Stimulated activated effector memory CD8-positive, alpha-beta T cell treated with anti-CD3 and anti-CD28 coated beads, Interleukin-12 subunit alpha, Interleukin-12 subunit beta, amount 100 ng/mL, for 72 hours (primary cell): Measurements from ENCODE around the gene KNG1.
"Not testable (repeated sequence)": the region's sequence is repeated elsewhere in the genome, so short reads cannot be mapped to it uniquely, and the experiment has no call there.

Experiments
- ATAC-seq: fragments of 150-1000 bp; cut with Tn5 transposase; 2 replicates; pipeline ENCODE4 v1.10.0; 2021
- DNase-seq, 2 donors: peaks; one replicate each; pipeline ENCODE4 v3.0.0; 2021 to 2022; ENCODE audit warnings: low spot score in 2 of 2
- H3K27ac Mint-ChIP-seq: one replicate; pipeline ENCODE4 v1.8.0; 2022; ENCODE audit warnings: mild to moderate bottlenecking, mixed read lengths
- H3K36me3 Mint-ChIP-seq: one replicate; pipeline ENCODE4 v1.8.0; 2022; ENCODE audit warnings: mild to moderate bottlenecking, mixed read lengths
- H3K4me1 Mint-ChIP-seq: one replicate; pipeline ENCODE4 v1.8.0; 2022; ENCODE audit warnings: mixed read lengths
- H3K4me3 Mint-ChIP-seq: one replicate; pipeline ENCODE4 v1.8.0; 2022; ENCODE audit warnings: mild to moderate bottlenecking, mixed read lengths
- H3K9me3 Mint-ChIP-seq: one replicate; pipeline ENCODE4 v1.8.0; 2022; ENCODE audit warnings: mixed read lengths

KNG1 gene

DNA sequence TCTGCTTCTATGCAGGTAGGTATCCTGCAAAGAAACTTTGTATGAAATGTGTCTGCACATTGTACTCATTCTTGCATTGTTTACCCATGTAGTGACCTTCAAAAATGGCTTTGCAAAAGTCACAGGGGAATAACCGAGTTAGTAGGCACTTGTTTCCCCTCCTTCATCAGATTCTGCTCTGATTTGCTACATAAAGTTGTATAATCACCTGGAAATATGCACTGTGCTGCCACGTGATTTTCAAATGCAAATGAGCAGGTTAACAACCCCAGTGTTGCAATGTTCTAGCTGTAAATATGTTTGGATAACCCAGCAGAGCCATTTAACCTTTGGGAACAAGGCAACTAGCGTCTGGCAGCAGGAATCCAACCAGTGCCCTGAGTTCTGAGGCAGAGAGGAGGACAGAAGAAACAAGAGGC, at the start of gene KNG1:
TSS of gene KNG1 (plus strand) at position 321 of the 419 bp plus-strand sequence. CDS start 184 bp downstream, outside the sequence.
- H3K4me3 Mint-ChIP-seq: no peak within 1 kb of the TSS
- no peak within 1 kb of the TSS for H3K27ac Mint-ChIP-seq
- no peaks in the 10 kb centered on the region for H3K4me1 Mint-ChIP-seq
- no peak for ATAC-seq
- H3K36me3 Mint-ChIP-seq: no peaks in the 10 kb centered on the region
- no peak for DNase-seq
- H3K9me3 Mint-ChIP-seq: no peaks in the 10 kb centered on the region

DNA sequence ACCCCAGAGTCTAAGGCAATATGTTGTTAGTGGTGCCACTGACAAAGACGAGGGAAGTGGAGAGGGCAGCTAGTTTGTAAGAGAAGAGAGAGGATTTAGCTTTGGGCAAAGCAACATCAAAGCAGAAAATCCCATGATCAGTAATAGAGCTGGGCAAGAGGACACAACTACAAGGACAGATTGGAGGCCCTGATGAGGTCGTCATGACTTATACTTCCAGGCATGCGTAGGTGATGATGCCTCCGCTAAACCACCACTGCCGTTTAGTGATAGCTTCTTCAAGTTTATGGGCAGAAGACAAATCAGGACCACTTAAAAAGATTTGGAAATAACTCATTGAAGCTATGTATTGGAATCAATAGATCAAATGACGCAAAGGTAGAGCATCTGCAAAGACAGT, 48.7 kb upstream of the KNG1 start:
- Mint-ChIP-seq H3K27ac (no peak overlapping the region), H3K4me3 (no peak overlapping the region), H3K9me3 (no peaks in the 10 kb centered on the region), H3K36me3 (no peaks in the 10 kb centered on the region), H3K4me1 (peaks cover 13% of the 10 kb centered on the region)
- DNase-seq (no peak), ATAC-seq (peak; percentile 43)

DNA sequence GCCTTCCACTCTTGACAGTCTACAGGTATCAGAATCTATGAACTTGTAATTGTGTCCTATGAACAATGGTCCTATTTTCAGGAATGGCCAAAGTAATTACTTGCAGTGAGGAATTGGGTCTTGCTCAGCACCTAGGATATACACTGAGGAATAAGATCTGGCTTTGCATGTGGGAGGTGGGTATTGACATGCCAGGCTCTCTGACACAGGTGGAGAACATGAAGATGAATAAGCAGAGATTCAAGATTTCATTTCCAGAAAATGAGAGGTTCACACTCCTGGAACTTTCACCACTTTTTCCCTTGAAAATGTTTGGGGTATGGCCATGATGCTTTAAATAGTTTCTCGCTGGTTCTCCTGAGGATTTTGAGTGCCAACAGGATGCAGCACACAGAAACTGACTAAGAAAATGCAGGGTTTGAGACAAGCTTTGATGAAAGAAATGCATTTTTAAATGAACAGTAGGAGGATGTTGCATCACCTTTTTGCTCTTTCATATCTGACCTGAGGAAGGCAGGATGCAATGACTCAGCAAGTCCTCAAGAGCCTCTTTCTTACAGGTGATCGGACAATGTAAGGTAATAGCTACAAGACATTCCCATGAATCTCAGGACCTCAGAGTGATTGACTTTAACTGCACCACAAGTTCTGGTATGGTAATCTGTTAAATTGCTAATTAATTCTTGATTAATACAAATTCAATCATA, 47.6 kb upstream of the KNG1 start:
- ATAC-seq (peak; percentile 58), DNase-seq (no peak)
- Mint-ChIP-seq H3K9me3 (no peaks in the 10 kb centered on the region), H3K4me3 (no peak overlapping the region), H3K4me1 (peaks cover 13% of the 10 kb centered on the region), H3K36me3 (no peaks in the 10 kb centered on the region), H3K27ac (no peak overlapping the region)

DNA sequence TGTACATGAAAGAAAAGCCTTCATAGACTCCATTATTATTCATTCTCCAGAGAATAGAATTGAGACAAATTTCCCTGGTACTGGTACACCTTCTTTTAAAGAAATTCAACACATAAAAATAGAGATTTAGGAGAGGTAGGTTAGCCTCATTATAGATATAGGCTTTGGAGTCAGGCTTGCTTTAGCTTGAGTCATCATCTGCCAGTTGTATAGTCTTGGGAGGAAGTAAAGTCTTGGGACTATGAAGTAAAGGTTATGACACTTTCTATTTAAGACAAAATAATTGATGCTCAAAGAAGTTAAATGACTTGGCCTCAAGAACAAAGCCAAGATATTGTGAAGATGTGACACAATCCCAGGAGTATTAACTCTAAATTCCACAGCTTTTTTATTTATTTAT, 47.0 kb upstream of the KNG1 start:
- DNase-seq (no peak), ATAC-seq (no peak)
- Mint-ChIP-seq H3K36me3 (no peaks in the 10 kb centered on the region), H3K4me3 (no peak overlapping the region), H3K4me1 (peaks cover 13% of the 10 kb centered on the region), H3K9me3 (no peaks in the 10 kb centered on the region), H3K27ac (no peak overlapping the region)

DNA sequence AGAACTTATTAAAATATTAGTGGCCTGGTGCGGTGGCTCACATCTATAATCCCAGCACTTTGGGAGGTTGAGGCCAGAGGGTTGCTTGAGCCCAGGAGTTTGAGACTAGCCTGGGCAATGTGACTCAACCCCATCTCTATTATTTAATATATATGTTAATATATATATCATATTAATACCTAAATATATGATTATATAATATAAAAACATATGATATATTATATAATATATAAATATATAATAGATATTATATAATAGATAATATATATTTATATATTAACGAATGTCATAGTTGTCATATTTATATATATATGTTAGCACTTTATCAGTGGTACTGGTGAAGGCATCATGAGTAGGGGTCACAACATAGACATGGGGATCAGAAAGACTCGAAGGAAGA, 46.1 kb upstream of the KNG1 start:
- H3K4me1 Mint-ChIP-seq: peaks cover 13% of the 10 kb centered on the region
- no peak overlapping the region for H3K4me3 Mint-ChIP-seq
- DNase-seq (no peak), ATAC-seq (no peak)
- no peak overlapping the region for H3K27ac Mint-ChIP-seq
- no peaks in the 10 kb centered on the region for H3K9me3 Mint-ChIP-seq
- no peaks in the 10 kb centered on the region for H3K36me3 Mint-ChIP-seq

DNA sequence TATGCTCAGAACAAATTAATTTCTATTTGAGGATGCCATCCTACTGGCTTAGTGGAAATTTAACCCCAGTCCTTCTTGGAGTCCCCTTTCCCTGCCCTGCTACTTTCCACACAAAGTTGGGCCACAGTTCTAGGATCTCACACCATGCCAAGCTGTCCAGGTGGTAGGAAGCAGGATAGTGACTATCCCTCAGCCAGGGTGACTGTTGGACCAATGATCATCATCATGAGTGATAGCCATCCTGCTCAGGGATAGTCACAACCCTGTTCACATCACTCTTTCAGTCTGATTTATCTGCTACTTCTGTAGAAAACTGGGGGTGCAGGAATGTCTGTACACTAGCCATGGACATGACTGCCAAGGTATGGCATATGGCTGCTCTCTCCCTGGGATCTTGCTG, 38.6 kb upstream of the KNG1 start:
- Mint-ChIP-seq H3K4me1 (no peaks in the 10 kb centered on the region), H3K27ac (no peak overlapping the region), H3K4me3 (no peak overlapping the region), H3K36me3 (no peaks in the 10 kb centered on the region), H3K9me3 (no peaks in the 10 kb centered on the region)
- no peak for DNase-seq
- no peak for ATAC-seq

DNA sequence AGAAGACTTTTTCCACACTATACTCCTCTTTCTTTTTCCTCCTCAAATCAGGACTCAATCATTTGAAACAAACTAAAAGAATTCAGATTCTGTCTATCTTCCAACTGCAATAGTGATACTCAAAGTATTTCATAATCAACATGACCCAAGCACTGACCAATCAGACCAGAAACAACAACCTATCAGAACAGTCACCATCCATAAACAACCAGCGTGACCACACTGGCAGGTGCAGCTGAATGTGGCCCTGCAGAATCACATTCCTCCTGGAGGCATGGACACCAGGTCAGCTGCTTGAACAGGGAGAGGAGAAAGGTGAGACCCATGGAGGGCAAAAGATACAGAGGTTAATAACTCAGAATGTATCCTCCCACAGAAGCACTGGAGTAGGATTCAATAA, 38.0 kb upstream of the KNG1 start:
- Mint-ChIP-seq H3K36me3 (no peaks in the 10 kb centered on the region), H3K9me3 (no peaks in the 10 kb centered on the region), H3K4me1 (no peaks in the 10 kb centered on the region), H3K27ac (no peak overlapping the region), H3K4me3 (no peak overlapping the region)
- ATAC-seq (no peak), DNase-seq (no peak)

DNA sequence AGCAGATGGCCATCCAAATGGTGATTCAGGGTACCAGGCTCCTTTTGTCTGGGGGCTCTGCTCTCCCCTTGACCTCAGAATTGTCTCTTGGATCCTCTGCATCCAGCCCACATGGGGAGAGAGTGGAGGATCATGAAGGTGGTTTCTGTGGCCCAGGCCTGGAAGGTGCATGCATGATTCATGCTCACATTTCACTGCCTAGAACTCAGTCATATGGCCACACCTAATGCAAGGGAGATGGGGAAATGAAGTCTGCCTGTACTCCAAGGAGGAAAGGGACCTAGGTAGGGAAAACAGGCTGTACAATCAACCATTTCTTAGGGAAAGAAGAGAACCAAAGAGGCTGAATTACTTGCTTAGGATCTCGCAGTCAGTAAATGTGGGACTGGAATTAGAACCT, 36.3 kb upstream of the KNG1 start:
- Mint-ChIP-seq H3K4me3 (no peak overlapping the region), H3K27ac (no peak overlapping the region), H3K9me3 (peaks cover 10% of the 10 kb centered on the region), H3K36me3 (no peaks in the 10 kb centered on the region), H3K4me1 (peaks cover 4% of the 10 kb centered on the region)
- ATAC-seq (no peak), DNase-seq (no peak)

DNA sequence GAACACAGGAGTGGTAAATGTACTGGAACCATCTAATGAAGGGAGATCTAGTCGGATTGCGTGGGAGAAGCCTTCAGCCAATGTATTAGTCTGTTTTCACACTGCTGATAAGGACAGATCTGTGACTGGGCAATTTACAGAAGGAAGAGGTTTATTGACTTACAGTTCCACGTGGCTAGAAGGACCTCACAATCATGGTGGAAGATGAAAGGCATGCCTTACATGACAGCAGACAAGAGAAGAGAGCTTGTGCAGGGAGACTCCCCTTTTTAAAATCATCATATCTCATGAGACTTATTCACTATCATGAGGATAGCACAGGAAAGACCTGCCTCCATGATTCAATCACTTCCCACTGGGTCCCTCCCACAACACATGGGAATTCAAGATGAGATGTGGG, 34.3 kb upstream of the KNG1 start:
- H3K4me1 Mint-ChIP-seq: peaks cover 18% of the 10 kb centered on the region
- DNase-seq: no peak
- no peak for ATAC-seq
- H3K4me3 Mint-ChIP-seq: no peak overlapping the region
- peaks cover 10% of the 10 kb centered on the region for H3K9me3 Mint-ChIP-seq
- no peaks in the 10 kb centered on the region for H3K36me3 Mint-ChIP-seq
- H3K27ac Mint-ChIP-seq: no peak overlapping the region

DNA sequence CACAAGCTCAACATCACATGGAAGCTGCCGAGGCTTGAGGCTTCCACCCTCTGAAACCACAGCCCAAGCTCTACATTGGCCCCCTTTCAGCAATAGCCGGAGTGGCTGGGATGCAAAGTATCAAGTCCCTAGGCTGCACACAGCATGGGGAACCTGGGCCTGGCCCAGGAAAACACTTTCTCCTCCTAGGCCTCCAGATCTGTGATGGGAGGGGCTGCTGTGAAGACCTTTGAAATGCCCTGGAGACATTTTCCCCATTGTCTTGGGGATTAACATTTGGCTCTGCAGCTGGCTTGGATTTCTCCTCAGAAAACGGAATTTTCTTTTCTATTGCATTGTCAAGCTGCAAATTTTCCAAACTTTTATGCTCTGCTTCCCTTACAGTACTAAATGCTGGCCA, 33.2 kb upstream of the KNG1 start:
- H3K9me3 Mint-ChIP-seq: peaks cover 10% of the 10 kb centered on the region
- DNase-seq (no peak), ATAC-seq (no peak)
- H3K4me1 Mint-ChIP-seq: peaks cover 20% of the 10 kb centered on the region
- H3K36me3 Mint-ChIP-seq: no peaks in the 10 kb centered on the region
- H3K27ac Mint-ChIP-seq: no peak overlapping the region
- H3K4me3 Mint-ChIP-seq: no peak overlapping the region

DNA sequence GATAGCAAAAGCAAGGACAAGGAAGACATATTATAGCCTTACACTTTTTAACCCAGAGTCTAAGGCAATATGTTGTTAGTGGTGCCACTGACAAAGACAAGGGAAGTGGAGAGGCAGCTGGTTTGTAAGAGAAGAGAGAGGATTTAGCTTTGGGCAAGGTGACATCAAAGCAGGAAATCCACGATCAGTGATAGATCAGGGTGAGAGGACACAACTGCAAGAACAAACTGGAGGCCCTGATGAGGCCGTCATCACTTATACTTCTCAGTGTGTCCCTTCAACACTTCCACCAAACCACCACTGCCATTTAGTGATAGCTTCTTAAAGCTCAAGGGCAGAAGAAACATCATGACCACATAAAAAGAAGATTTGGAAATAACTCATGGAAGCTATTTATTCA, 30.7 kb upstream of the KNG1 start:
- peaks cover 23% of the 10 kb centered on the region for H3K4me1 Mint-ChIP-seq
- H3K9me3 Mint-ChIP-seq, DNase-seq, ATAC-seq, H3K27ac Mint-ChIP-seq, H3K4me3 Mint-ChIP-seq, H3K36me3 Mint-ChIP-seq: not testable (repeated sequence)

DNA sequence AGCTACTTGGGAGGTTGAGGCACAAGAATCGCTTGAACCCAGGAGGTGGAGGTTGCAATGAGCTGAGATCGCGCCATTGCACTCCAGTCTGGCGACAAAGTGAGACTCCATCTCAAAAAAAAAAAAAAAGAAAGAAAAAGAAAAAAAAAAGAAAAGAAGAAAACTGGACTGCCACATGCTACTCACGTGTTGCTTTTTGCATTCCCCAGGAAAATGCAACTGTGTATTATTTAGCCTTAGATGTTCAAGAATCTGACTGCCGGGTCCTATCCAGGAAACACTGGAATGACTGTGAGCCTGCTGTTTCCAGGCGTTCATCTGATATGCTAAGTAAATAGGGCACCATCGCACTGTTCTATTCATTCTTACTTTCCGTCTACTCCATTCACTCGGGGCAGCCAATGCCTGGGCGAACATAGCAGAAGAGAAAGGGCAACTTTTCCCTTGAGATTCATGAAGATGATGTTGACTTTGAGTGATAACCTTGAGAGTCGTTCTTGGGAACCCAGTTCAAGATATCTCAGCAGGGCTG, 30.0 kb upstream of the KNG1 start:
- no peak for DNase-seq

DNA sequence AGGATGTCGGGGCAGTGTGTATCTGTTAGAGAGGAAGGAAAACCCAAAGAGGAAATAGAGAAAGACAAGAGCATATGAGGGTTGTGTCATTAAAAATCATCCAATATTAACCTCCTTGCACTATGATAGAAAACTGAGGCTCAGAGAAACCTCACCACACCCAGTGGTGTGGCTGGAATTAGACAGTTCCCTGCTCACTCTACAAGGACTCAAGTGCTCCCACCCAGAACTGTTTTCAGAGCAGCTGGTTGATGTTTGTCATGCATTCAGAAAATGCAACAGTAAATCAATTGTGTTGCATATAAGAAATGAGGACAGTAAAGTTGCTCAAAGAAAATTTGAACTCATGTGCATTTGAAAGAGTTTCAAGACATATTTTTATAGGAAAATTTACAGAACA, 26.9 kb upstream of the KNG1 start:
- H3K4me1 Mint-ChIP-seq: peaks cover 30% of the 10 kb centered on the region
- H3K9me3 Mint-ChIP-seq, H3K4me3 Mint-ChIP-seq, H3K36me3 Mint-ChIP-seq, DNase-seq, ATAC-seq, H3K27ac Mint-ChIP-seq: not testable (repeated sequence)

More for the DNA sequence above, 30.0 kb upstream of the KNG1 start:
- no peak for ATAC-seq
- no peak overlapping the region for H3K4me3 Mint-ChIP-seq
- H3K4me1 Mint-ChIP-seq: peaks cover 30% of the 10 kb centered on the region
- H3K9me3 Mint-ChIP-seq: peaks cover 10% of the 10 kb centered on the region
- H3K27ac Mint-ChIP-seq: no peak overlapping the region
- no peaks in the 10 kb centered on the region for H3K36me3 Mint-ChIP-seq

DNA sequence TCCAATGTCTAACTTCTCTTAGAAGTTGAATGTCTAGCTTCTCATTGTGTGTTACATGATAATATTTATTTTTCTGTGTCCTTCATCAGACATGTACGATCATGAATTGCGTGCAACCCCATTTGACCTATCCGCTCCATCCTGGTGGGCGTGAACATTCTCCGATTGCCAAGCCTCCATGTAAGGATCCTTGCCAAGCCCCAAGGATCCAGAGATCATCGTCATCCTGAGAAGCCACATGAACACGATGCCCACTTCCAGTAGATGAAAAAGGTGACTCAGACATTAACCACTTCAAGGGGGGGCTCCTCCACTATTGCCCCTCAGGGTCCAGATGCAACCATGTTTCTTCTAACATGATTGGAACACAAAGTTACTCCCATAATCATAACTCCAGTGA, 25.5 kb upstream of the KNG1 start:
- no peak for ATAC-seq
- Mint-ChIP-seq H3K9me3 (no peaks in the 10 kb centered on the region), H3K4me1 (peaks cover 19% of the 10 kb centered on the region), H3K27ac (no peak overlapping the region), H3K4me3 (no peak overlapping the region), H3K36me3 (no peaks in the 10 kb centered on the region)
- DNase-seq: no peak

DNA sequence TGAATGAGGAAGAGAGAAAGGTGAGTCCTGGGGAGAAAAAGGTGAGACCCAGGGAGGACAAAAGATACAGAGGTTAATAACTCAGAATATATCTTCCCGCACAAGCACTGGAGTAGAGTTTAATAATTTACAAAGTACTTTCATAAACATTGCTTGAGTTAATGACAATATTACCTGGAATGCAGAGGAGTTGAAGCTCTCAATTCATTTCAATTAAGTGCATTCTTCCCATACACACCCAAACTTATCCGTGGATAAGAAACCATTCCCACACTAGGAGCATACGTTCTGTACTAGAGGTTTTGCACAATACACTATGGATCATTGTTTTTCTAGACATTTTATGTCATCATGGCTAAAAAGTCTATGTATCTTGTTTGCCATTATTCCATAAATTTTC, 23.3 kb upstream of the KNG1 start:
- no peaks in the 10 kb centered on the region for H3K9me3 Mint-ChIP-seq
- no peak for ATAC-seq

DNA sequence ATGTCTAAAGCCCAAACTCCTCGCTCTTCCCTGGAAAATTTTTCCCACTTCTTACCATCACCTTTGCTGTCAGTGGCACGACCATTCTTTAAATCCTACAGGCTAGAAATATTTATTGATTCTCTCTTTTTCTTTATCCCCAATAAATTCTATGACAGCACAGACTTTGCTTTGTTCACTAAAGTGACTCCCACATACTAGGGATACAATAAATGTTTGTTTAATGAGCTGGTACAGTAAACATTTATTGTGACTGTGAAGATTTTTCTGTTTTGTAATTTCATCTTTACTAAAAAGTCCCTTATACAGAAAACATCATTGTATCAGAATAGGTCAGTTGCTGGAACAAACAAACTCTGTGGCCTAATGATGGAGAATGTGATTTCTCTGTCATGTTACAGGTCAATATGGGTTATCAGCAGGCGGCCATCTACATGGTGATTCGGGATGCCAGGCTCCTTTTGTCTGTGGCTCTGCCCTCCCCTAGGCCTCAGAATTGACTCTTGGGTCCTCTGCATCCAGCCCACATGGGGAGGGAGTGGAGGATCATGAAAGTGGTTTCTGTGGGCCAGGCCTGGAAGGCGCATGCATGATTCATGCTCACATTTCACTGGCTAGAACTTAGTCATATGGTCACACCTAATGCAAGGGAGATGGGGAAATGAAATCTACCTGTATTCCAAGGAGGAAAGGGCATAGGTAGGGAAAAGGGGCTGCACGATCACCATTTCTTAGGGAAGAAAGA, 22.7 kb upstream of the KNG1 start:
- Mint-ChIP-seq H3K27ac (no peak overlapping the region), H3K9me3 (no peaks in the 10 kb centered on the region), H3K36me3 (no peaks in the 10 kb centered on the region), H3K4me1 (peaks cover 11% of the 10 kb centered on the region), H3K4me3 (no peak overlapping the region)
- no peak for DNase-seq
- ATAC-seq: peak; percentile 66

More for the DNA sequence above, 23.3 kb upstream of the KNG1 start:
- Mint-ChIP-seq H3K4me3 (no peak overlapping the region), H3K27ac (no peak overlapping the region), H3K4me1 (peaks cover 11% of the 10 kb centered on the region), H3K36me3 (no peaks in the 10 kb centered on the region)
- DNase-seq: no peak
